ENCODE data around the gene NKX2-2.

DNA sequence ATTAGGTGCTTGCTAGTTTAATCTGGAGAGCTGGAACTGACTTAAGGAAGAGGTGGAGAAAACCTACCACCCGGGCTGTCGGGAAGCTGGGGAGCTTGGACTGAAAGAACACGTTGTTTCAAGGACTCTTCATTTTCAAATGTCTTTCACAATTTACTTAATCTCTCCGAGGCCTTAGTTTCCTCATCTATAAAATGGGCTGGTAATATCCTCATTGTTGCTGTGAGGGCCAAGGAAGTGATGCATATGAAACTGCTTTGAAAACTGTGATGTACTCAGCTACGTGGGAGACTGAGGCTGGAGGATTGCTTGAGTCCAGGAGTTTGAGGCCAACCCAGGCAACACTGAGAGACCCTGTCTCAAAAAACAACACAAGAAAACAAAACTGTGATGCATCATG lies 36.7 kb upstream of the NKX2-2 start:
- TF ChIP-seq, protein P1, sequence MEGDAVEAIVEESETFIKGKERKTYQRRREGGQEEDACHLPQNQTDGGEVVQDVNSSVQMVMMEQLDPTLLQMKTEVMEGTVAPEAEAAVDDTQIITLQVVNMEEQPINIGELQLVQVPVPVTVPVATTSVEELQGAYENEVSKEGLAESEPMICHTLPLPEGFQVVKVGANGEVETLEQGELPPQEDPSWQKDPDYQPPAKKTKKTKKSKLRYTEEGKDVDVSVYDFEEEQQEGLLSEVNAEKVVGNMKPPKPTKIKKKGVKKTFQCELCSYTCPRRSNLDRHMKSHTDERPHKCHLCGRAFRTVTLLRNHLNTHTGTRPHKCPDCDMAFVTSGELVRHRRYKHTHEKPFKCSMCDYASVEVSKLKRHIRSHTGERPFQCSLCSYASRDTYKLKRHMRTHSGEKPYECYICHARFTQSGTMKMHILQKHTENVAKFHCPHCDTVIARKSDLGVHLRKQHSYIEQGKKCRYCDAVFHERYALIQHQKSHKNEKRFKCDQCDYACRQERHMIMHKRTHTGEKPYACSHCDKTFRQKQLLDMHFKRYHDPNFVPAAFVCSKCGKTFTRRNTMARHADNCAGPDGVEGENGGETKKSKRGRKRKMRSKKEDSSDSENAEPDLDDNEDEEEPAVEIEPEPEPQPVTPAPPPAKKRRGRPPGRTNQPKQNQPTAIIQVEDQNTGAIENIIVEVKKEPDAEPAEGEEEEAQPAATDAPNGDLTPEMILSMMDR (IDR thresholded peaks at IDR 0.05; ENCODE audit: low read depth, low read length): no peak
- no peak for TF ChIP-seq EZH2phosphoT487 (IDR thresholded peaks at IDR 0.05; ENCODE audit: low read depth)

All from OCI-LY3 (cell line).